Glomerular endothelial cell (primary cell): ENCODE measurements around the gene ZNF384. TPM values are rescaled to one million over a fixed set of nuclear protein-coding genes. Genes with fewer than 3 reads are reported as not detected.

ENCODE experiments used
- DNase-seq: peaks from one replicate; pipeline ENCODE4 v3.0.0-alpha.2; 2011; ENCODE audit warnings: low read depth, low spot score; ENCODE audit errors: extremely low read depth
- total RNA-seq: library from RNA; depleted of rRNA; stranded (reverse); fragments of >200 nt; gene quantifications from 2 replicates; pipeline ENCODE4 v1.2.3, GENCODE V29; 2015

ZNF384 gene
- total RNA-seq, 1 donor from 2014 or later, result 30.3 TPM

- DNase-seq, result no peak
Observed at GRCh38 chr12:6630736-6631135, 58.4 kb downstream of the ZNF384 start.

- DNase-seq, result no peak
Observed at GRCh38 chr12:6627616-6628015, 61.6 kb downstream of the ZNF384 start.

GRCh38 chr12:6626654-6627283 is 62.4 kb downstream of the ZNF384 start:
- DNase-seq, result no peak

- no peak for DNase-seq
Observed at GRCh38 chr12:6620885-6621274, 68.3 kb downstream of the ZNF384 start.

- DNase-seq, result no peak
Observed at GRCh38 chr12:6620137-6620884, 68.9 kb downstream of the ZNF384 start.

- no peak for DNase-seq
Observed at GRCh38 chr12:6618483-6619225, 70.5 kb downstream of the ZNF384 start.

Other genes starting within 250 kb of the ZNF384 start
- gene CD27, start 244.4 kb downstream of the ZNF384 start, total RNA-seq, result 0.53 TPM in 1 of 2 replicates, not detected in the other
- gene TAPBPL, start 237.3 kb downstream of the ZNF384 start, total RNA-seq, result 32.8 and 38.7 TPM in 2 replicates
- 1.8 and 7.2 TPM in 2 replicates for gene VAMP1, start 218.7 kb downstream of the ZNF384 start, total RNA-seq
- 76.3 and 86.1 TPM in 2 replicates for gene MRPL51, start 196.1 kb downstream of the ZNF384 start, total RNA-seq
- gene NCAPD2, start 195.3 kb downstream of the ZNF384 start, total RNA-seq, result 37.3 and 45.0 TPM in 2 replicates
- gene GAPDH, start 154.9 kb downstream of the ZNF384 start, total RNA-seq, result 4,807 and 5,799 TPM in 2 replicates
- 26.7 and 30.5 TPM in 2 replicates for gene IFFO1, start 133.3 kb downstream of the ZNF384 start, total RNA-seq
- gene NOP2, start 121.1 kb downstream of the ZNF384 start, total RNA-seq, result 29.7 and 46.9 TPM in 2 replicates
- gene CHD4, start 82.0 kb downstream of the ZNF384 start, total RNA-seq, result 183 and 211 TPM in 2 replicates
- 0.58 TPM in 1 of 2 replicates, not detected in the other for gene LPAR5, start 53.4 kb downstream of the ZNF384 start, total RNA-seq
- gene ACRBP, start 41.9 kb downstream of the ZNF384 start, total RNA-seq, result 0.58 TPM in 1 of 2 replicates, not detected in the other
- gene ING4, start 26.3 kb downstream of the ZNF384 start, total RNA-seq, result 49.7 and 55.1 TPM in 2 replicates
- not detected in 2 replicates for gene PIANP, start 11.4 kb upstream of the ZNF384 start, total RNA-seq
- 58.8 and 72.9 TPM in 2 replicates for gene COPS7A, start 34.7 kb upstream of the ZNF384 start, total RNA-seq
- gene MLF2, start 63.8 kb upstream of the ZNF384 start, total RNA-seq, result 186 and 229 TPM in 2 replicates
- 240 and 281 TPM in 2 replicates for gene PTMS, start 77.0 kb upstream of the ZNF384 start, total RNA-seq
- gene LAG3, start 83.1 kb upstream of the ZNF384 start, total RNA-seq, result not detected in 2 replicates
- gene CD4, start 100.2 kb upstream of the ZNF384 start, total RNA-seq, result not detected in 2 replicates
- 2.0 and 3.7 TPM in 2 replicates for gene GPR162, start 132.4 kb upstream of the ZNF384 start, total RNA-seq
- 53.8 and 87.9 TPM in 2 replicates for gene P3H3, start 139.0 kb upstream of the ZNF384 start, total RNA-seq
- 0.39 and 2.3 TPM in 2 replicates for gene GNB3, start 151.6 kb upstream of the ZNF384 start, total RNA-seq
- gene CDCA3, start 161.9 kb upstream of the ZNF384 start, total RNA-seq, result 6.0 and 14.6 TPM in 2 replicates
- gene USP5, start 162.8 kb upstream of the ZNF384 start, total RNA-seq, result 74.8 and 77.1 TPM in 2 replicates
- gene TPI1, start 178.2 kb upstream of the ZNF384 start, total RNA-seq, result 542 and 832 TPM in 2 replicates
- gene SPSB2, start 183.9 kb upstream of the ZNF384 start, total RNA-seq, result 5.3 and 5.5 TPM in 2 replicates
- 6.3 and 9.6 TPM in 2 replicates for gene LRRC23, start 215.4 kb upstream of the ZNF384 start, total RNA-seq
- 18.1 and 18.4 TPM in 2 replicates for gene ENO2, start 225.2 kb upstream of the ZNF384 start, total RNA-seq
- gene ATN1, start 238.6 kb upstream of the ZNF384 start, total RNA-seq, result 33.6 and 64.6 TPM in 2 replicates